OCI-LY7 (cell line): ENCODE results near the gene FAP.

Experiments
- CTCF ChIP-seq: fragments of 200-600 bp; sonication (generic); conservative IDR thresholded peaks from 2 replicates; pipeline ENCODE4 v1.5.1; 2014; ENCODE audit warnings: mild to moderate bottlenecking, antibody characterized with exemption, low read length, moderate library complexity, mixed read lengths
- EZH2phosphoT487 ChIP-seq: fragments of 200-600 bp; sonication (generic); IDR thresholded peaks from 2 replicates; pipeline ENCODE4 v1.6.1; 2018; ENCODE audit warnings: low read depth, borderline replicate concordance, mild to moderate bottlenecking, mixed run types, antibody characterized with exemption, low read length, moderate library complexity, mixed read lengths

GRCh38 chr2:162185541-162186232 lies 57.6 kb downstream of the FAP start:
- TF ChIP-seq CTCF (no peak), EZH2phosphoT487 (no peak)
